ENCODE data around the gene SH2D3C. TPM values are rescaled to one million over a fixed set of nuclear protein-coding genes. Genes with fewer than 3 reads are reported as not detected.

Gene SH2D3C
- total RNA-seq, 1 experiment from 2014 or later: not detected

DNA sequence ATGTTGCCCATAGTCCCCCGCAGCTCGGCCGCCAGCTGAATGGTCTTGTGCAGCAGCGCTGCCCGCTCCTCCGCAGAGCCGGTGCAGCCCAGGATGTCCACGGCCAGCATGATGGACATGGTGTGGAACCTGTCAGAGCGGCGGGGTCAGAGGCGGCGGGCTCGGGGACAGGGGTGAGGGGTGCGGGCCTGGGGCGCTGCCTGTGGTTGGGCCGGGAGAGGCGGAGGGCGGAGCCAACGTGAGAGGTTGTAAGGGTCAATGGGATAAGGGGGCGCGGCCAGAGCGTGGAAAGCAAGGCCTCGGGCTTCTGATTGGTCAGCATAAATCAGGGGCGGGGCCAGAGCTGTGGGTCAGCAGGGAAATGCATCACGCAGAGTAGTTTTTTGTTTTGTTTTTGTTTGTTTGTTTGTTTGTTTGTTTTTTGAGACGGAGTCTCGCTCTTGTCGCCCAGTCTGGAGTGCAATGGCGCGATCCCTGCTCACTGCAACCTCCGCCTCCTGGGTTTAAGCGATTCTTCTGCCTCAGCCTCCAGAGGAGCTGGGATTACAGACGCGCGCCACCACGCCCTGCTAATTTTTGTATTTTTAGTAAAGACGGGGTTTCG lies 36.5 kb downstream of the SH2D3C start:
- Histone ChIP-seq H3K36me3 (no peaks in the 10 kb centered on the region), H3K27me3 (replicated peaks) (no peaks in the 10 kb centered on the region), H3K4me1 (replicated peaks) (peaks cover 13% of the 10 kb centered on the region), H3K9me3 (replicated peaks) (no peaks in the 10 kb centered on the region), H3K4me3 (no peak overlapping the region), H3K27ac (no peak overlapping the region)
- DNase-seq (ENCODE audit: low read depth in 1 of 2, low spot score in 2 of 2): no peak

DNA sequence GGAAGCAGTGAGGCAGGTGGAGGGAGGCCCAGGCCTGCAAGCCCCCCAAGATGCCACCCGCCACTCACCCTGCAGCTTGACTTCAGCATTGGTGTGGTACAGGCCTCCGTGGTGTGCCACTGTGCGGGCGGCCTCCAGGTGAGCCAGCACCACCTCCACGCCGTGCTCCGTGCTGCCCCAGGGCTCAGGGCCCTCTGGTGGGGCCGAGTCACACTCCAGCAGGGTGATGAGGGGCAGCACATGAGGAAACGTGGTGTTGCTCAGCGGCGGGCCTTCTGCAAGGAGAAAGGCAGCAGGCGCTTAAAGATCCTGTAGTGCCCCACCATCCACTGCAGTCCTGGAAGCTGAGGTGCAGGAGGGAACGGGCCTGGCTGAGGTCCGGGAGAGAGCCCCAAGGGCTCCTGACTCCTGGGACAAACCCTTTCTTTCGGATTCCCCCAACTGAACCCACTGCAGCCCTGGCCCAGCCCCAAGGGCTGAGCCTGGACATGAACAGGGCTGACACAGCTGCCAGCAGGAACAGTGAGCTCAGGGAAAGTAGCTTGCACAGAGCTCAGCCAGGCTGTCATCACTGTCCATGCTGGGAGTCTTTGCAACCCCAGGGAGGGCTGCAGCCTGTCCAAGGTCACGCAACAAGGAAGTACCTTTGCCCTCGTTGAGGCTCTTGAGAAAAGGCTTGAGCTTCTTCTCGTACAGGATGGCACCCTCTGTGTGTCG lies 38.7 kb downstream of the SH2D3C start:
- no peak overlapping the region for H3K27ac ChIP-seq
- no peak for DNase-seq (ENCODE audit: low read depth in 1 of 2, low spot score in 2 of 2)
- peaks cover 21% of the 10 kb centered on the region for H3K4me1 ChIP-seq (replicated peaks)
- H3K27me3 ChIP-seq (replicated peaks): no peaks in the 10 kb centered on the region
- no peak overlapping the region for H3K4me3 ChIP-seq
- no peaks in the 10 kb centered on the region for H3K9me3 ChIP-seq (replicated peaks)
- no peaks in the 10 kb centered on the region for H3K36me3 ChIP-seq

DNA sequence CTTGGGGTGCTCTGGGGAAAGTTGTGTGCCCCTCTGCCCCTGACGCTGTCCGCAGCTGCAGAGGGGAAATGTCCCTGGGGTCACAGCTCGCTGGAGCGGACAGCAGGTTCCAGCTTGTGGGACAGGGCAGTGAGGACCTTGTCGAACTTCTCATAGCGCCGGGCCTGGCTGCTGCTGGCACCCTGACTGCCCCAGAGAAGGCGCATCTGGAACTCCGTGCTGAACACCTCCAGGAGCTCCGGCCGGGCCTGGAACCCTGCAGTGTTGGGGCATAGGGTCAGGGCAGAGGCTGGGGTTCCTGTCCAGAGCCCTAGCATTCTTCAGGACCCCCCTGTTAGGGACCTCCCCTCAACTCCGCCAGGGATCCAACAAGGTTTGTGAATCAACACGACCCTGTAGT lies 39.8 kb downstream of the SH2D3C start:
- no peak overlapping the region for H3K27ac ChIP-seq
- no peak for DNase-seq (ENCODE audit: low read depth in 1 of 2, low spot score in 2 of 2)
- H3K9me3 ChIP-seq (replicated peaks): no peaks in the 10 kb centered on the region
- H3K4me1 ChIP-seq (replicated peaks): peaks cover 32% of the 10 kb centered on the region
- peaks cover 7% of the 10 kb centered on the region for H3K36me3 ChIP-seq
- no peak overlapping the region for H3K4me3 ChIP-seq
- no peaks in the 10 kb centered on the region for H3K27me3 ChIP-seq (replicated peaks)

- peaks cover 27% of the 10 kb centered on the region for H3K36me3 ChIP-seq
These were observed 42.8 kb downstream of the SH2D3C start for GRCh38 chr9:127735530-127736185.

DNA sequence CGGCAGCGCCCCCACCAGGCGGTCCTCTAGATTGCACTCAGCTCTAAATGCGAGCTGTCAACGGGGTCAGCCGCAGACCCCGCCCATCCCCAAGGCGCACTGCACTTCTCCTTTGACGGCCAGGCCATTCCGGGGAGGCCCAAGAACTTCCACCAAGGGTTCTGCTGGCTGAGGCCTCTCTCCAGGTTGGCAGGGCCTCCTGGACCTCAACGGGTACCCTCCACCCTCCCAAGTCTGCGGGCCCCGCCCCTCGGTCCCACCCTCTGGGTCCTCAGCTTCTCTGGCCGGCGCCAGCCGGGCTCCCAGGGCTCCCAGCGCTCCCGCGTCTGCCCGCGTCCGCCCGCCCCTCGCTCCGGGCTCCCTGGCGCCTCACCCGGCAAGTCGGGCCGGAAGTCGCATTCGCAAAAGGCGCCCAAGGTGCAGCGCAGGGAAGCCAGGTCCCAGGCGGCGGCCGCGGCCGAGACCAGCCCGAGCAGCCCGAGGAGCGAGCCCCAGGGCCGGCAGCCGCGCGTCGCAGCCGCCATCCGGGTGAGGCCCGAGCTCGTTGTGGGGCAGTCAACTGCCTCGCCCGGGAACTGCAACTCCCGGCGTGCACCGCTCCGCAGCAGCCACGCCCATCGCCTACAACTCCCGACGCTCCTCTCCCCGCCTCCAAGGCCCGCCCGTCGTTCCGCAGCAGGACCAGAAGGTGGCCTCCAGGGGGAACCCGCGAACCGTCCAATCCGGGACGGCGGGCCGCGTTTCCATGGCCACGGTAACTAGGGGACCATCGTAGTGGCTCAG lies 43.5 kb downstream of the SH2D3C start, which contains the start of gene TOR2A:
Gene TOR2A (minus strand): TSS at position 548 of the 783 bp plus-strand sequence. CDS start 24 bp downstream, at position 524.
- H3K4me1 ChIP-seq (replicated peaks): peaks cover 54% of the 10 kb centered on the region
- peak; percentile 97 to 99 for DNase-seq (ENCODE audit: low read depth in 1 of 2, low spot score in 2 of 2)
- H3K9me3 ChIP-seq (replicated peaks): no peaks in the 10 kb centered on the region
- no peaks in the 10 kb centered on the region for H3K27me3 ChIP-seq (replicated peaks)
- peak within 1 kb of the TSS; percentile 85 for H3K4me3 ChIP-seq
- H3K36me3 ChIP-seq: peaks cover 27% of the 10 kb centered on the region
- peak within 1 kb of the TSS; percentile 92 for H3K27ac ChIP-seq

More at GRCh38 chr9:127735530-127736185, 42.8 kb downstream of the SH2D3C start:
- H3K27ac ChIP-seq: peak overlapping the region; percentile 92
- H3K27me3 ChIP-seq (replicated peaks): no peaks in the 10 kb centered on the region
- DNase-seq (ENCODE audit: low read depth in 1 of 2, low spot score in 2 of 2): no peak
- H3K9me3 ChIP-seq (replicated peaks): no peaks in the 10 kb centered on the region
- H3K4me1 ChIP-seq (replicated peaks): peaks cover 53% of the 10 kb centered on the region
- H3K4me3 ChIP-seq: peak overlapping the region; percentile 85

GRCh38 chr9:127734247-127734746 lies 44.2 kb downstream of the SH2D3C start:
- peaks cover 59% of the 10 kb centered on the region for H3K4me1 ChIP-seq (replicated peaks)
- H3K27me3 ChIP-seq (replicated peaks): no peaks in the 10 kb centered on the region
- peak overlapping the region; percentile 92 for H3K27ac ChIP-seq
- H3K9me3 ChIP-seq (replicated peaks): no peaks in the 10 kb centered on the region
- no peak for DNase-seq (ENCODE audit: low read depth in 1 of 2, low spot score in 2 of 2)
- H3K36me3 ChIP-seq: peaks cover 29% of the 10 kb centered on the region
- H3K4me3 ChIP-seq: peak overlapping the region; percentile 85

DNA sequence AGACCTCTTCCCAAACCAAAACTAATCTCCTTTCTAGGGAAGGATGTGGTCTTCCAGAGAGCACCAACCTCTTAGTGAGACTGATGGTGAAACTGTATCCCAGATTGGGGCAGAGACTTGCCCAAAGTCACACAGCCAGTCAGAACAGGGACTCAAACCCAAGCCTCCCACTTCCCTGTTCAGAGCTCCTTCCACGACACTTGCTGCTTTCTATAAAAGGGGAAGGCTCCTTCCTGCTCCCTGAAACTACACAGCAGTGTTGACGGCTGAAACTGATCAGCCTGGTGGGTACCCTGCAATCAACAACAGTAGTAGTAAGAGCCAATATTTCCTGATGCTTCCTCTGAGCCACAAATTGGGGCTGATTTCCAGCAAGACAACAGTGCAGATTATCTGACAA lies 44.9 kb downstream of the SH2D3C start:
- no peak for DNase-seq (ENCODE audit: low read depth in 1 of 2, low spot score in 2 of 2)
- Histone ChIP-seq H3K36me3 (peaks cover 29% of the 10 kb centered on the region), H3K27me3 (replicated peaks) (no peaks in the 10 kb centered on the region), H3K9me3 (replicated peaks) (no peaks in the 10 kb centered on the region), H3K4me1 (replicated peaks) (peaks cover 60% of the 10 kb centered on the region), H3K27ac (no peak overlapping the region), H3K4me3 (no peak overlapping the region)

DNA sequence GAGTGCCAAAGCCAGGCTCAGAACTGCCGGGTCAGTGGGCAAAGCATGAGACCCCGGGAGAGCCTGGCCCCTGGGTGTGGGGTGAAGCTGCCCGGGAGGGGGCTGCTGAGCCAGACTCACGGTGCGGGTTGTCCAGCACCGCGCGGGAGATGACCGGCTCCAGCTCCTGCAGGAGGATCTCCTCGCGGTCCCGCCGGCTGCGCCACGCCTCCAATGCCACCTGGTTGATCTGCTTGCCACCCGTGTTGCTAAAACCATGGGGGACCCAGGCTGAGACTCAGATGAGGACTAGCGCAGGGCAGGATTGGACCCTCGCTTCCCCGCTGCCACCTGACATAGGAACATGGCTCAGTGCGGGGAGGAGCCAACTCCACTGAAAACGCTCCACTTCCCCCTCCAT lies 46.0 kb downstream of the SH2D3C start:
- Histone ChIP-seq H3K9me3 (replicated peaks) (no peaks in the 10 kb centered on the region), H3K27ac (peak overlapping the region; percentile 70), H3K36me3 (peaks cover 29% of the 10 kb centered on the region), H3K4me1 (replicated peaks) (peaks cover 60% of the 10 kb centered on the region), H3K4me3 (no peak overlapping the region), H3K27me3 (replicated peaks) (no peaks in the 10 kb centered on the region)
- no peak for DNase-seq (ENCODE audit: low read depth in 1 of 2, low spot score in 2 of 2)

DNA sequence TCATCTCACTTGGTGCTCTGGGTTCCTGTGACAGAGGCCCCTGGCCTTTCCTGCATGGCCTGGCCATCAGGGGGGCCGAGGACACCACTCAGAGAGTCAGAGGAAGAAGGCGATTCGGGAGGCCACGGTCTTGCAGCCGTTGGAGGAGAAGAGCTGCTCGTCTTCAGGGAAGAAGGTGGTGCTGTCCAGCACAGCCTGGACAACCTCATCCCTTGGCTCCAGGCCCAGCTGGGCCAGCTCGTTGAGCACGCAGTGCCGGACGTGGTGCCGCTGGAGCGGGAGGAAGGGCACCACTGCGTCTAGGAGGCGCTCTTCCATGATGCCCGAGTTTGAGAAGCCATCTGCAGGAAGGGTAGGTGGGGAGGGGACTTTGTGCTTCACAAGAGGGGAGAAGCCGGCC lies 46.5 kb downstream of the SH2D3C start:
- Histone ChIP-seq H3K27ac (peak overlapping the region; percentile 70), H3K36me3 (peaks cover 29% of the 10 kb centered on the region), H3K4me3 (no peak overlapping the region), H3K9me3 (replicated peaks) (no peaks in the 10 kb centered on the region), H3K4me1 (replicated peaks) (peaks cover 60% of the 10 kb centered on the region), H3K27me3 (replicated peaks) (no peaks in the 10 kb centered on the region)
- no peak for DNase-seq (ENCODE audit: low read depth in 1 of 2, low spot score in 2 of 2)

- peaks cover 60% of the 10 kb centered on the region for H3K4me1 ChIP-seq (replicated peaks)
- no peak overlapping the region for H3K4me3 ChIP-seq
- peak; percentile 94 to 97 for DNase-seq (ENCODE audit: low read depth in 1 of 2, low spot score in 2 of 2)
- H3K9me3 ChIP-seq (replicated peaks): no peaks in the 10 kb centered on the region
- no peaks in the 10 kb centered on the region for H3K27me3 ChIP-seq (replicated peaks)
- peaks cover 29% of the 10 kb centered on the region for H3K36me3 ChIP-seq
- H3K27ac ChIP-seq: peak overlapping the region; percentile 70
These were observed 47.6 kb downstream of the SH2D3C start for GRCh38 chr9:127730799-127731410.

DNA sequence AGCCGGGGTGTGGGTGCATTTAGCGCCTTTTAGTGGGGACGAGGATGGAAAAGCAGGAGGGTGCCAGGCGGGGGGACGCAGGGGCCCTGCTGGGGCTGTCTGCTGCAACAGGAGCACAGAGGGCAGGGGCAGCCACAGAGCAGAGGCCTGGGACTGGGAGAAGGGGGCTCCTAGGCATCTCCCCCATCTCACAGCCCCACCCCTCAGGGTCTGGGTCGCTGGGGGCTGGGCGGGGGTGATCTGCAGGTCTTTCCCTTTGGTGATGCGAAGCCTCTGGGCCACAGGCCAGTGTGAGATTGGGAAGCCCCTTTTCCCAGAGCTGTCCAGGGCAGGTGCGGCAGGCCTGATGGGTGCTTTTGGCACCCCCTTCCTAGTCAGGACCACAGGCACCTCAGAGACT lies 48.2 kb downstream of the SH2D3C start:
- H3K27me3 ChIP-seq (replicated peaks): no peaks in the 10 kb centered on the region
- DNase-seq (ENCODE audit: low read depth in 1 of 2, low spot score in 2 of 2): no peak
- peak overlapping the region; percentile 73 for H3K27ac ChIP-seq
- peaks cover 55% of the 10 kb centered on the region for H3K4me1 ChIP-seq (replicated peaks)
- no peak overlapping the region for H3K4me3 ChIP-seq
- no peaks in the 10 kb centered on the region for H3K9me3 ChIP-seq (replicated peaks)
- peaks cover 29% of the 10 kb centered on the region for H3K36me3 ChIP-seq

- H3K36me3 ChIP-seq: peaks cover 29% of the 10 kb centered on the region
- no peaks in the 10 kb centered on the region for H3K9me3 ChIP-seq (replicated peaks)
- DNase-seq (ENCODE audit: low read depth in 1 of 2, low spot score in 2 of 2): no peak
- H3K4me3 ChIP-seq: no peak overlapping the region
- H3K4me1 ChIP-seq (replicated peaks): peaks cover 52% of the 10 kb centered on the region
- H3K27ac ChIP-seq: peak overlapping the region; percentile 73
- no peaks in the 10 kb centered on the region for H3K27me3 ChIP-seq (replicated peaks)
These were observed 48.8 kb downstream of the SH2D3C start for GRCh38 chr9:127729522-127730256.
